HepG2 (cell line): ENCODE results near the gene AKAIN1. TPM values are rescaled to one million over a fixed set of nuclear protein-coding genes. Genes with fewer than 3 reads are reported as not detected.

Experiments used
- ATF5 ChIP-seq: sonication (generic); formaldehyde crosslinking; IDR thresholded peaks from 2 replicates; pipeline ENCODE4 v1.4.0; 2020; ENCODE audit warnings: mild to moderate bottlenecking, low read depth, missing genetic modification reagents
- ATF7 ChIP-seq, 2 experiments: fragments of 450-650 bp in 1 of 2; sonication (generic) in 1 of 2; formaldehyde crosslinking in 1 of 2; IDR thresholded peaks; 2 replicates each; pipeline versions ENCODE4 v1.4.0 to v1.6.1; 2016 to 2020; ENCODE audit warnings: antibody characterized with exemption in 1 of 2, mild to moderate bottlenecking in 1 of 2, missing genetic modification reagents in 1 of 2
- CBFB ChIP-seq: sonication (generic); formaldehyde crosslinking; IDR thresholded peaks from 2 replicates; pipeline ENCODE4 v1.4.0; 2020; ENCODE audit warnings: missing genetic modification reagents
- CHD2 ChIP-seq: IDR thresholded peaks from 2 replicates; pipeline ENCODE4 v1.6.1; 2011; ENCODE audit warnings: low read depth, low read length, improper control_type of control experiment
- GTF2F1 ChIP-seq: fragments of 150-350 bp; IDR thresholded peaks from 2 replicates; pipeline ENCODE4 v1.6.1; 2014; ENCODE audit warnings: low read length
- KLF11 ChIP-seq: IDR thresholded peaks from 2 replicates; pipeline ENCODE4 v1.6.1; 2016; ENCODE audit warnings: missing compliant biosample characterization
- LBX2 ChIP-seq: sonication (generic); formaldehyde crosslinking; IDR thresholded peaks from 2 replicates; pipeline ENCODE4 v1.5.0; 2020; ENCODE audit warnings: missing genetic modification reagents, mild to moderate bottlenecking, borderline replicate concordance
- NR0B2 ChIP-seq: sonication (generic); formaldehyde crosslinking; IDR thresholded peaks from 2 replicates; pipeline ENCODE4 v1.4.0; 2020; ENCODE audit warnings: mild to moderate bottlenecking, missing genetic modification reagents
- NR2C2 ChIP-seq: sonication (generic); formaldehyde crosslinking; IDR thresholded peaks from 2 replicates; pipeline ENCODE4 v1.4.0; 2020; ENCODE audit warnings: missing genetic modification reagents, mild to moderate bottlenecking, moderate library complexity, borderline replicate concordance
- RFX1 ChIP-seq: fragments of 450-650 bp; IDR thresholded peaks from 2 replicates; pipeline ENCODE4 v1.6.1; 2017
- RORA ChIP-seq: sonication (generic); formaldehyde crosslinking; IDR thresholded peaks from 2 replicates; pipeline ENCODE4 v1.5.0; 2020; ENCODE audit warnings: mild to moderate bottlenecking, missing genetic modification reagents, moderate library complexity
- SALL2 ChIP-seq: sonication (generic); formaldehyde crosslinking; IDR thresholded peaks from 2 replicates; pipeline ENCODE4 v1.8.1; 2023; ENCODE audit warnings: mild to moderate bottlenecking, missing genetic modification reagents, inconsistent platforms
- SRF ChIP-seq: IDR thresholded peaks from 2 replicates; pipeline ENCODE4 v1.6.1; 2011; ENCODE audit warnings: mild to moderate bottlenecking, low read depth, low read length, moderate library complexity
- TBX3 ChIP-seq: fragments of 450-650 bp; IDR thresholded peaks from 2 replicates; pipeline ENCODE4 v1.6.1; 2017; ENCODE audit warnings: antibody characterized with exemption, mild to moderate bottlenecking, inconsistent platforms, borderline replicate concordance
- ZNF136 ChIP-seq: sonication (generic); formaldehyde crosslinking; IDR thresholded peaks from 2 replicates; pipeline ENCODE4 v1.8.1; 2022; ENCODE audit warnings: low read depth, mild to moderate bottlenecking, moderate library complexity, missing genetic modification reagents
- ZNF33A ChIP-seq: sonication (generic); formaldehyde crosslinking; IDR thresholded peaks from 2 replicates; pipeline ENCODE4 v1.5.1; 2020; ENCODE audit warnings: missing genetic modification reagents, mild to moderate bottlenecking, moderate library complexity, borderline replicate concordance
- ZNF510 ChIP-seq: sonication (generic); formaldehyde crosslinking; IDR thresholded peaks from 2 replicates; pipeline ENCODE4 v1.4.0; 2020; ENCODE audit warnings: low read depth, mild to moderate bottlenecking, missing genetic modification reagents
- polyA plus RNA-seq, 8 experiments: library from polyadenylated mRNA; depleted of rRNA in 3 of 8; stranded (reverse) in 7 of 8; unstranded in 1 of 8; fragments of >200 nt; fragmentation: Illumina TruSeq in 4 of 8; extraction: Trizol in 4 of 8; gene quantifications; 2 replicates each; pipeline versions ENCODE4 v1.2.1 to v1.2.3, GENCODE V29; 2011 to 2016; ENCODE audit warnings: low read depth in 4 of 8, missing spikeins in 1 of 8, mixed read lengths in 1 of 8; ENCODE audit not compliant: insufficient read depth in 1 of 8
- total RNA-seq, 5 experiments: library from RNA; depleted of rRNA; stranded (reverse); fragments of >200 nt; fragmentation: Illumina TruSeq; extraction: Trizol; gene quantifications; 2 replicates each; pipeline ENCODE4 v1.2.3, GENCODE V29; 2016; ENCODE audit warnings: low read depth in 1 of 5
- TF ChIP-seq, protein P1 (sequence below): sonication (generic); formaldehyde crosslinking; IDR thresholded peaks from 2 replicates; pipeline ENCODE4 v1.9.0; 2021; ENCODE audit warnings: missing genetic modification reagents, mild to moderate bottlenecking, borderline replicate concordance
- TF ChIP-seq, protein P2 (sequence below): sonication (generic); formaldehyde crosslinking; IDR thresholded peaks from 2 replicates; pipeline ENCODE4 v1.9.0; 2022; ENCODE audit warnings: low read depth, missing genetic modification reagents
- TF ChIP-seq, protein P3 (sequence below): IDR thresholded peaks from 2 replicates; pipeline ENCODE4 v1.6.1; 2016; ENCODE audit warnings: missing genetic modification reagents, missing compliant biosample characterization
- TF ChIP-seq, protein P4 (sequence below): sonication (generic); formaldehyde crosslinking; IDR thresholded peaks from 2 replicates; pipeline ENCODE4 v1.4.0; 2020; ENCODE audit warnings: mild to moderate bottlenecking, missing genetic modification reagents
- TF ChIP-seq, protein P5 (sequence below): sonication (generic); formaldehyde crosslinking; IDR thresholded peaks from 2 replicates; pipeline ENCODE4 v1.4.0; 2020; ENCODE audit warnings: missing genetic modification reagents

AKAIN1 gene
- total and polyA plus RNA-seq, 2 of the 13 experiments (the other 11 are each of a cell fraction or from before 2014, with no cell fraction given): not detected

DNA sequence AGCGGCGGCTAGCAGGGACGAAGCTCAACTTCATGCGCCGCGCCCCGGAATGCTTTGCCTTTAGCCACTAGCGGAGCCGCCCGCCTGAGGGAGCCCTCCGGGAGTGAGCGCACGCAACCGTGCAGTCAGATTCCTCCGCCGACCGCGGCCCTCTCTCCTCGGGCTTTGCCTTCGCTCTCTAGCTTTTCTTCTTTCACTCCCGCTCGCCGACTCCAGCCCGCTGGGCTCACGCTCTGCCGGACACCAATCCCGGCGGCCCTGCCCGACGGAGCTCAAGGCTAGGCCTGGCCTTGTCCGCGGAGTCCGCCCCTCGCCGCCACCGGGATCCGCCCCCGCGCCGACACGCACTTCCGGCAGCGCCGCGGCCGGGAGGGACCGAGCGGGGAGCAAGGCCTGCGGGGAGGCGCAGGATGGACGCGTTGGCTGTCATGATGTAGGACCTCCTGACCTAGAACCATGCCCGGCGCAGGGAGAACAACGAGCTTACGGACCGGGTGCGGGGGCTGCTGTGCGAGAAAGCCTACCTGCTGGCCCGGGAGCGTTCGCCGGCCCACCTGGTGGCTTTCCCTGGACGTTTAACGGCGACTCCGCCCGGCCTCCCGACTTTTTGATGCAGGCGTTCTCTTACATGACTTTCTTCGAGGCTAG is 40.8 kb upstream of the AKAIN1 start (continued):
- TF ChIP-seq ZNF33A (no peak), RFX1 (no peak), CBFB (CRISPR knock-in tag) (peak; percentile 84), SALL2 (CRISPR knock-in tag) (peak; percentile 66), NR2C2 (CRISPR knock-in tag) (peak; percentile 68), NR0B2 (peak; percentile 29; the same call in 1 of the 2 replicates), ATF5 (peak; percentile 45; the same call in 1 of the 2 replicates), CHD2 (no peak; the same call in none of the 2 replicates), LBX2 (no peak; the same call in 1 of the 2 replicates), GTF2F1 (no peak), ZNF136 (CRISPR knock-in tag) (no peak), KLF11 (CRISPR knock-in tag) (no peak), ZNF510 (CRISPR knock-in tag) (peak; percentile 85; the same call in 1 of the 2 replicates), TBX3 (no peak), RORA (CRISPR knock-in tag) (no peak), SRF (no peak), ATF7 (IDR thresholded peaks at IDR 0.05) (no peak), ATF7 (CRISPR knock-in tag; IDR thresholded peaks at IDR 0.05) (no peak)
- TF ChIP-seq, protein P1, sequence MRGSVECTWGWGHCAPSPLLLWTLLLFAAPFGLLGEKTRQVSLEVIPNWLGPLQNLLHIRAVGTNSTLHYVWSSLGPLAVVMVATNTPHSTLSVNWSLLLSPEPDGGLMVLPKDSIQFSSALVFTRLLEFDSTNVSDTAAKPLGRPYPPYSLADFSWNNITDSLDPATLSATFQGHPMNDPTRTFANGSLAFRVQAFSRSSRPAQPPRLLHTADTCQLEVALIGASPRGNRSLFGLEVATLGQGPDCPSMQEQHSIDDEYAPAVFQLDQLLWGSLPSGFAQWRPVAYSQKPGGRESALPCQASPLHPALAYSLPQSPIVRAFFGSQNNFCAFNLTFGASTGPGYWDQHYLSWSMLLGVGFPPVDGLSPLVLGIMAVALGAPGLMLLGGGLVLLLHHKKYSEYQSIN (CRISPR knock-in tag): no peak
- TF ChIP-seq, protein P2, sequence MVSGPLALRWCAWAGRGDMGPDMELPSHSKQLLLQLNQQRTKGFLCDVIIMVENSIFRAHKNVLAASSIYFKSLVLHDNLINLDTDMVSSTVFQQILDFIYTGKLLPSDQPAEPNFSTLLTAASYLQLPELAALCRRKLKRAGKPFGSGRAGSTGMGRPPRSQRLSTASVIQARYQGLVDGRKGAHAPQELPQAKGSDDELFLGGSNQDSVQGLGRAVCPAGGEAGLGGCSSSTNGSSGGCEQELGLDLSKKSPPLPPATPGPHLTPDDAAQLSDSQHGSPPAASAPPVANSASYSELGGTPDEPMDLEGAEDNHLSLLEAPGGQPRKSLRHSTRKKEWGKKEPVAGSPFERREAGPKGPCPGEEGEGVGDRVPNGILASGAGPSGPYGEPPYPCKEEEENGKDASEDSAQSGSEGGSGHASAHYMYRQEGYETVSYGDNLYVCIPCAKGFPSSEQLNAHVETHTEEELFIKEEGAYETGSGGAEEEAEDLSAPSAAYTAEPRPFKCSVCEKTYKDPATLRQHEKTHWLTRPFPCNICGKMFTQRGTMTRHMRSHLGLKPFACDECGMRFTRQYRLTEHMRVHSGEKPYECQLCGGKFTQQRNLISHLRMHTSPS (CRISPR knock-in tag): peak; percentile 3; the same call in 1 of the 2 replicates
- TF ChIP-seq, protein P3, sequence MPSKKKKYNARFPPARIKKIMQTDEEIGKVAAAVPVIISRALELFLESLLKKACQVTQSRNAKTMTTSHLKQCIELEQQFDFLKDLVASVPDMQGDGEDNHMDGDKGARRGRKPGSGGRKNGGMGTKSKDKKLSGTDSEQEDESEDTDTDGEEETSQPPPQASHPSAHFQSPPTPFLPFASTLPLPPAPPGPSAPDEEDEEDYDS (CRISPR knock-in tag): peak; percentile 71; the same call in 1 of the 2 replicates
- TF ChIP-seq, protein P4, sequence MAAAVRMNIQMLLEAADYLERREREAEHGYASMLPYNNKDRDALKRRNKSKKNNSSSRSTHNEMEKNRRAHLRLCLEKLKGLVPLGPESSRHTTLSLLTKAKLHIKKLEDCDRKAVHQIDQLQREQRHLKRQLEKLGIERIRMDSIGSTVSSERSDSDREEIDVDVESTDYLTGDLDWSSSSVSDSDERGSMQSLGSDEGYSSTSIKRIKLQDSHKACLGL: peak; percentile 64
- TF ChIP-seq, protein P5, sequence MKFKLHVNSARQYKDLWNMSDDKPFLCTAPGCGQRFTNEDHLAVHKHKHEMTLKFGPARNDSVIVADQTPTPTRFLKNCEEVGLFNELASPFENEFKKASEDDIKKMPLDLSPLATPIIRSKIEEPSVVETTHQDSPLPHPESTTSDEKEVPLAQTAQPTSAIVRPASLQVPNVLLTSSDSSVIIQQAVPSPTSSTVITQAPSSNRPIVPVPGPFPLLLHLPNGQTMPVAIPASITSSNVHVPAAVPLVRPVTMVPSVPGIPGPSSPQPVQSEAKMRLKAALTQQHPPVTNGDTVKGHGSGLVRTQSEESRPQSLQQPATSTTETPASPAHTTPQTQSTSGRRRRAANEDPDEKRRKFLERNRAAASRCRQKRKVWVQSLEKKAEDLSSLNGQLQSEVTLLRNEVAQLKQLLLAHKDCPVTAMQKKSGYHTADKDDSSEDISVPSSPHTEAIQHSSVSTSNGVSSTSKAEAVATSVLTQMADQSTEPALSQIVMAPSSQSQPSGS (CRISPR knock-in tag): peak; percentile 76; the same call in 1 of the 2 replicates
